Thyroid gland (tissue), 4 donors: ENCODE results near the gene EIF2B1. TPM values are rescaled to one million over a fixed set of nuclear protein-coding genes. Genes with fewer than 3 reads are reported as not detected.

ENCODE experiments used
- DNase-seq, 2 donors: peaks; one replicate each; pipeline ENCODE4 v3.0.0-alpha.2; 2019
- H3K27ac ChIP-seq, 3 donors: fragments of 200-600 bp; sonication (generic); 1 replicate in 2 of 3; 2 replicates in 1 of 3; pipeline ENCODE4 v1.5.1; 2016 to 2019; ENCODE audit warnings: mild to moderate bottlenecking in 1 of 3, moderate library complexity in 1 of 3
- H3K27me3 ChIP-seq: fragments of 200-600 bp; sonication (generic); one replicate; pipeline ENCODE4 v1.5.1; 2019
- H3K36me3 ChIP-seq, 2 donors: fragments of 200-600 bp; sonication (generic); one replicate each; pipeline ENCODE4 v1.5.1; 2016 to 2019
- H3K4me1 ChIP-seq, 2 donors: fragments of 200-600 bp; sonication (generic); one replicate each; pipeline ENCODE4 v1.5.1; 2017 to 2019
- H3K4me3 ChIP-seq, 3 donors: fragments of 200-600 bp; sonication (generic); replicated peaks in 1 of 3; 1 replicate in 2 of 3; 2 replicates in 1 of 3; pipeline ENCODE4 v1.5.1; 2016; ENCODE audit warnings: mild to moderate bottlenecking in 1 of 3
- H3K9me3 ChIP-seq: fragments of 200-600 bp; sonication (generic); one replicate; pipeline ENCODE4 v1.5.1; 2017
- CTCF ChIP-seq, 6 experiments: fragments of 200-600 bp in 3 of 6; fragments of 450-650 bp in 3 of 6; sonication (generic) in 3 of 6; IDR thresholded peaks; one replicate each; pipeline ENCODE4 v1.5.1; 2016 to 2019; ENCODE audit warnings: antibody characterized with exemption in 6 of 6, mild to moderate bottlenecking in 2 of 6, inconsistent platforms in 1 of 6, moderate library complexity in 1 of 6
- POLR2A ChIP-seq, 2 donors: fragments of 450-650 bp; IDR thresholded peaks; one replicate each; pipeline ENCODE4 v1.6.1; 2017; ENCODE audit warnings: antibody characterized with exemption in 2 of 2, mild to moderate bottlenecking in 2 of 2, moderate library complexity in 1 of 2
- WGBS, 2 donors: methylation state at CpG; one replicate each; pipeline ENCODE4 v1.1.5; 2017; 5-methylcytosine and 5-hydroxymethylcytosine counted together
- intact Hi-C: fragments of 100-400 bp; cut with DNase I; formaldehyde crosslinking; loops from one replicate; pipeline ENCODE4 v1.15.1; 2023
- total RNA-seq, 4 donors: library from RNA; depleted of rRNA; stranded (reverse); fragments of >200 nt; gene quantifications; one replicate each; pipeline ENCODE4 v1.2.3, GENCODE V29; 2016

The EIF2B1 gene
- total RNA-seq, 4 donors from 2014 or later, result 86.9 to 146 (median 128) TPM

- Histone ChIP-seq H3K36me3 (peaks cover 64 to 81% of the 10 kb centered on the region in 2 donors), H3K27me3 (no peaks in the 10 kb centered on the region), H3K4me1 (no peaks in the 10 kb centered on the region), H3K4me3 (no peak overlapping the region), H3K27ac (no peak overlapping the region), H3K9me3 (no peaks in the 10 kb centered on the region)
- TF ChIP-seq CTCF (IDR thresholded peaks at IDR 0.05), result no peak
- TF ChIP-seq POLR2A (IDR thresholded peaks at IDR 0.05), result no peak
- intact Hi-C loops, result no loop called here
- no peak for DNase-seq
- WGBS, 2 donors, result 88 to 89% methylated on average over 14 to 15 of the region's 15 CpGs
Observed at GRCh38 chr12:123621619-123622530, 11.6 kb downstream of the EIF2B1 start.

GRCh38 chr12:123621101-123621500, 12.4 kb downstream of the EIF2B1 start:
- no peaks in the 10 kb centered on the region for H3K9me3 ChIP-seq
- TF ChIP-seq POLR2A (IDR thresholded peaks at IDR 0.05) (no peak), CTCF (IDR thresholded peaks at IDR 0.05) (no peak)
- no peaks in the 10 kb centered on the region for H3K27me3 ChIP-seq
- WGBS, 2 donors, result 82 to 84% methylated on average over 8 of the region's 8 CpGs
- intact Hi-C loops, result no loop called here
- H3K36me3 ChIP-seq, result peaks cover 64 to 81% of the 10 kb centered on the region in 2 donors
- DNase-seq, result no peak
- no peak overlapping the region for H3K27ac ChIP-seq
- no peaks in the 10 kb centered on the region for H3K4me1 ChIP-seq
- no peak overlapping the region for H3K4me3 ChIP-seq

GRCh38 chr12:123617580-123617979, 15.9 kb downstream of the EIF2B1 start:
- DNase-seq, result no peak
- H3K36me3 ChIP-seq, result peaks cover 59 to 78% of the 10 kb centered on the region in 2 donors

GRCh38 chr12:123617144-123617543, 16.3 kb downstream of the EIF2B1 start:
- Histone ChIP-seq H3K4me3 (no peak overlapping the region), H3K27me3 (no peaks in the 10 kb centered on the region), H3K27ac (no peak overlapping the region), H3K36me3 (peaks cover 59 to 76% of the 10 kb centered on the region in 2 donors), H3K9me3 (no peaks in the 10 kb centered on the region), H3K4me1 (no peaks in the 10 kb centered on the region)
- intact Hi-C loops, result no loop called here
- TF ChIP-seq CTCF (IDR thresholded peaks at IDR 0.05) (no peak), POLR2A (IDR thresholded peaks at IDR 0.05) (no peak)
- no peak for DNase-seq
- 94 to 96% methylated on average over 3 of the region's 3 CpGs for WGBS, 2 donors

More at GRCh38 chr12:123617580-123617979, 15.9 kb downstream of the EIF2B1 start:
- 93 to 94% methylated on average over 13 of the region's 13 CpGs for WGBS, 2 donors
- TF ChIP-seq POLR2A (IDR thresholded peaks at IDR 0.05), result no peak
- TF ChIP-seq CTCF (IDR thresholded peaks at IDR 0.05), result no peak
- Histone ChIP-seq H3K27ac (no peak overlapping the region), H3K4me3 (no peak overlapping the region), H3K4me1 (no peaks in the 10 kb centered on the region), H3K9me3 (no peaks in the 10 kb centered on the region), H3K27me3 (no peaks in the 10 kb centered on the region)
- intact Hi-C loops, result no loop called here

- DNase-seq, result no peak
- Histone ChIP-seq H3K9me3 (no peaks in the 10 kb centered on the region), H3K27me3 (no peaks in the 10 kb centered on the region), H3K4me3 (no peak overlapping the region), H3K27ac (no peak overlapping the region), H3K36me3 (peaks cover 66 to 79% of the 10 kb centered on the region in 2 donors), H3K4me1 (no peaks in the 10 kb centered on the region)
- 79 to 85% methylated on average over 4 of the region's 4 CpGs for WGBS, 2 donors
- TF ChIP-seq POLR2A (IDR thresholded peaks at IDR 0.05) (no peak), CTCF (IDR thresholded peaks at IDR 0.05) (no peak)
- intact Hi-C loops, result no loop called here
Observed at GRCh38 chr12:123614531-123614930, 19.0 kb downstream of the EIF2B1 start.
